HCT116 (cell line): ENCODE data around the gene C1orf35. TPM values are rescaled to one million over a fixed set of nuclear protein-coding genes. Genes with fewer than 3 reads are reported as not detected.

Experiments used
- microRNA-seq: library from miRNA; unstranded; fragments of <30 nt; microRNA quantifications from one replicate; pipeline ENCODE4, GENCODE V29; 2016; ENCODE audit warnings: borderline number of aligned reads
- total RNA-seq: library from RNA; stranded (reverse); gene quantifications from one replicate; pipeline ENCODE4 v1.2.1, GENCODE V29; 2021; ENCODE audit not compliant: unreplicated experiment

The C1orf35 gene
- total RNA-seq, 1 experiment from 2014 or later = 26.1 TPM

Small RNA genes within 50 kb of the gene (microRNA-seq; reads per million reads assigned to microRNA genes)
- gene MIR3620 = not detected

Other genes with a start within 250 kb of the C1orf35 start
- gene WNT9A, start 155.4 kb downstream of the C1orf35 start, total RNA-seq = 5.6 TPM
- 3.7 TPM for gene WNT3A, start 96.3 kb downstream of the C1orf35 start, total RNA-seq
- 394 TPM for gene ARF1, start 20.6 kb downstream of the C1orf35 start, total RNA-seq
- gene MRPL55, start 6.0 kb upstream of the C1orf35 start, total RNA-seq = 57.1 TPM
- 145 TPM for gene GUK1, start 37.0 kb upstream of the C1orf35 start, total RNA-seq
- 0.76 TPM for gene GJC2, start 46.6 kb upstream of the C1orf35 start, total RNA-seq
- 11.6 TPM for gene IBA57, start 62.5 kb upstream of the C1orf35 start, total RNA-seq
- 16.6 TPM for gene OBSCN, start 104.7 kb upstream of the C1orf35 start, total RNA-seq